MCF 10A (cell line): Measurements from ENCODE around the gene XXYLT1. TPM values are rescaled to one million over a fixed set of nuclear protein-coding genes. Genes with fewer than 3 reads are reported as not detected.

Experiments used
- BruUV-seq: library from RNA; stranded (reverse); fragments of 400-500 nt; replicated peaks from 2 replicates; lab custom pipeline; 2021; lab: Mats Ljungman, UMichigan
- CTCF ChIA-PET: fragments of 300-600 bp; sonication (Branson Sonifier 250); formaldehyde crosslinking; extraction: SDS; loops from one replicate; lab custom pipeline; 2021; ENCODE audit warnings: antibody characterized with exemption, inconsistent platforms; lab: Yijun Ruan, JAX
- POLR2A ChIA-PET: fragments of 300-600, 350-650 bp; sonication (Branson Sonifier 250); formaldehyde crosslinking; extraction: SDS; loops from one replicate; lab custom pipeline; 2020; ENCODE audit warnings: antibody characterized with exemption, inconsistent platforms; lab: Yijun Ruan, JAX
- DNase-seq: peaks from one replicate; pipeline ENCODE4 v3.0.0-alpha.2; 2018; ENCODE audit not compliant: unreplicated experiment
- H3K27ac Mint-ChIP-seq: one replicate; pipeline ENCODE4 v1.8.0; 2022; ENCODE audit warnings: mild to moderate bottlenecking, low read depth, mixed read lengths; ENCODE audit not compliant: unreplicated experiment
- H3K27me3 Mint-ChIP-seq: one replicate; pipeline ENCODE4 v1.8.0; 2022; ENCODE audit warnings: mixed read lengths; ENCODE audit not compliant: insufficient read depth, unreplicated experiment
- H3K36me3 Mint-ChIP-seq: one replicate; pipeline ENCODE4 v1.8.0; 2022; ENCODE audit warnings: mild to moderate bottlenecking, moderate library complexity, mixed read lengths; ENCODE audit not compliant: insufficient read depth, unreplicated experiment
- H3K4me1 Mint-ChIP-seq: one replicate; pipeline ENCODE4 v1.8.0; 2022; ENCODE audit warnings: mixed read lengths; ENCODE audit not compliant: insufficient read depth, unreplicated experiment
- H3K4me3 Mint-ChIP-seq: one replicate; pipeline ENCODE4 v1.8.0; 2022; ENCODE audit warnings: mild to moderate bottlenecking, moderate library complexity, mixed read lengths; ENCODE audit not compliant: unreplicated experiment
- H3K9me3 Mint-ChIP-seq: one replicate; pipeline ENCODE4 v1.8.0; 2022; ENCODE audit warnings: mixed read lengths; ENCODE audit not compliant: unreplicated experiment
- CTCF ChIP-seq: fragments of 200-600 bp; IDR thresholded peaks from one replicate; pipeline ENCODE4 v1.8.0; 2022; ENCODE audit warnings: antibody characterized with exemption, mild to moderate bottlenecking; ENCODE audit not compliant: unreplicated experiment
- intact Hi-C: fragments of 100-400 bp; cut with micrococcal nuclease; formaldehyde crosslinking; loops from 2 replicates; pipeline ENCODE4 v1.14.1; 2022
- total RNA-seq: library from RNA; stranded (reverse); gene quantifications from 2 replicates; pipeline ENCODE4 v1.2.3, GENCODE V29; 2022

The XXYLT1 gene
- total RNA-seq, 1 experiment from 2014 or later, result 10.0 TPM

- H3K4me1 Mint-ChIP-seq, result no peaks in the 10 kb centered on the region
- DNase-seq, result no peak
- POLR2A ChIA-PET, result interaction anchor here (1.3 kb wide), 1 partner anchor 15 kb away, joined by 4 read pairs; no protein-coding TSS in a partner anchor
- CTCF ChIA-PET, result interaction anchor here (0.6 kb wide), 1 partner anchor 34 kb away, joined by 3 read pairs; no protein-coding TSS in a partner anchor
- H3K27me3 Mint-ChIP-seq, result no peaks in the 10 kb centered on the region
- no peak for TF ChIP-seq CTCF
- peaks cover 7% of the 10 kb centered on the region for H3K36me3 Mint-ChIP-seq
- H3K9me3 Mint-ChIP-seq, result no peaks in the 10 kb centered on the region
- BruUV-seq, result no TSS peak
- no peak overlapping the region for H3K27ac Mint-ChIP-seq
- intact Hi-C loops, result no loop called here
- H3K4me3 Mint-ChIP-seq, result no peak overlapping the region
Observed at GRCh38 chr3:195065142-195065863, 205.7 kb downstream of the XXYLT1 start.

- BruUV-seq, result no TSS peak
- Mint-ChIP-seq H3K9me3 (no peaks in the 10 kb centered on the region), H3K36me3 (peaks cover 7% of the 10 kb centered on the region), H3K27me3 (no peaks in the 10 kb centered on the region), H3K4me3 (no peak overlapping the region), H3K27ac (no peak overlapping the region), H3K4me1 (no peaks in the 10 kb centered on the region)
- ChIA-PET CTCF (interaction anchor here (0.5 kb wide), 1 partner anchor 65 kb away, joined by 3 read pairs; no protein-coding TSS in a partner anchor), POLR2A (interaction anchor here (1.3 kb wide), 1 partner anchor 14 kb away, joined by 4 read pairs; no protein-coding TSS in a partner anchor)
- intact Hi-C loops, result no loop called here
- no peak for TF ChIP-seq CTCF
- DNase-seq, result no peak
Observed at GRCh38 chr3:195064300-195064931, 206.5 kb downstream of the XXYLT1 start.

GRCh38 chr3:195063581-195064193 lies 207.3 kb downstream of the XXYLT1 start:
- Mint-ChIP-seq H3K27me3 (no peaks in the 10 kb centered on the region), H3K4me3 (no peak overlapping the region), H3K9me3 (no peaks in the 10 kb centered on the region), H3K27ac (no peak overlapping the region), H3K4me1 (no peaks in the 10 kb centered on the region), H3K36me3 (peaks cover 7% of the 10 kb centered on the region)
- TF ChIP-seq CTCF, result no peak
- POLR2A ChIA-PET, result interaction anchor here (1.3 kb wide), 1 partner anchor 13 kb away, joined by 4 read pairs; no protein-coding TSS in a partner anchor
- no TSS peak for BruUV-seq
- intact Hi-C loops, result no loop called here
- DNase-seq, result no peak
- CTCF ChIA-PET, result interaction anchor here (0.5 to 0.7 kb wide), 2 partner anchors 10 to 64 kb away, joined by 3 to 4 read pairs; no protein-coding TSS in a partner anchor
